SIG-M5 (cell line): ENCODE data around the gene CD300LB.
"Not testable (repeated sequence)": the region's sequence is repeated elsewhere in the genome, so short reads cannot be mapped to it uniquely, and the experiment has no call there.

Experiments used
- DNase-seq: peaks from one replicate; lab custom pipeline; 2025; lab: John Stamatoyannopoulos, UW

Gene CD300LB

GRCh38 chr17:74491626-74492025 lies 39.6 kb downstream of the CD300LB start:
- DNase-seq: no peak

- DNase-seq: no peak
These were observed 40.6 kb downstream of the CD300LB start for GRCh38 chr17:74490716-74491115.

- not testable (repeated sequence) for DNase-seq
These were observed 43.0 kb downstream of the CD300LB start for GRCh38 chr17:74488276-74488675.

GRCh38 chr17:74485841-74486240 lies 45.4 kb downstream of the CD300LB start:
- DNase-seq: no peak

GRCh38 chr17:74485022-74485743 lies 46.1 kb downstream of the CD300LB start:
- no peak for DNase-seq

GRCh38 chr17:74484066-74484465 lies 47.2 kb downstream of the CD300LB start:
- DNase-seq: no peak

GRCh38 chr17:74481621-74482020 lies 49.7 kb downstream of the CD300LB start:
- no peak for DNase-seq

GRCh38 chr17:74480290-74480689 lies 51.0 kb downstream of the CD300LB start:
- DNase-seq: no peak

- peak; percentile 54 for DNase-seq
These were observed 52.7 kb downstream of the CD300LB start for GRCh38 chr17:74478420-74479100.

GRCh38 chr17:74477411-74477810 lies 53.9 kb downstream of the CD300LB start:
- no peak for DNase-seq

GRCh38 chr17:74475189-74475588 lies 56.1 kb downstream of the CD300LB start:
- DNase-seq: no peak

GRCh38 chr17:74474043-74474792 lies 57.1 kb downstream of the CD300LB start:
- no peak for DNase-seq

- no peak for DNase-seq
These were observed 58.0 kb downstream of the CD300LB start for GRCh38 chr17:74473294-74473693.

GRCh38 chr17:74472890-74473289 lies 58.4 kb downstream of the CD300LB start:
- DNase-seq: no peak

- DNase-seq: no peak
These were observed 59.9 kb downstream of the CD300LB start for GRCh38 chr17:74471341-74471740.
